Tibial nerve (tissue), 4 donors: ENCODE data around the gene BAIAP3.

Experiments
- EP300 ChIP-seq, 2 donors: sonication (generic); formaldehyde crosslinking; IDR thresholded peaks; one replicate each; pipeline ENCODE4 v1.6.1; 2017; ENCODE audit warnings: antibody characterized with exemption in 2 of 2, mild to moderate bottlenecking in 1 of 2
- POLR2A ChIP-seq, 2 donors: fragments of 450-650 bp; IDR thresholded peaks; one replicate each; pipeline ENCODE4 v1.6.1; 2017; ENCODE audit warnings: antibody characterized with exemption in 2 of 2, mild to moderate bottlenecking in 2 of 2, moderate library complexity in 2 of 2
- TF ChIP-seq, protein P1 (sequence below), 5 experiments: fragments of 200-600 bp in 3 of 5; fragments of 450-650 bp in 2 of 5; sonication (generic) in 3 of 5; IDR thresholded peaks; one replicate each; pipeline ENCODE4 v1.5.1; 2016 to 2019; ENCODE audit warnings: antibody characterized with exemption in 5 of 5, mild to moderate bottlenecking in 3 of 5, moderate library complexity in 2 of 5

DNA sequence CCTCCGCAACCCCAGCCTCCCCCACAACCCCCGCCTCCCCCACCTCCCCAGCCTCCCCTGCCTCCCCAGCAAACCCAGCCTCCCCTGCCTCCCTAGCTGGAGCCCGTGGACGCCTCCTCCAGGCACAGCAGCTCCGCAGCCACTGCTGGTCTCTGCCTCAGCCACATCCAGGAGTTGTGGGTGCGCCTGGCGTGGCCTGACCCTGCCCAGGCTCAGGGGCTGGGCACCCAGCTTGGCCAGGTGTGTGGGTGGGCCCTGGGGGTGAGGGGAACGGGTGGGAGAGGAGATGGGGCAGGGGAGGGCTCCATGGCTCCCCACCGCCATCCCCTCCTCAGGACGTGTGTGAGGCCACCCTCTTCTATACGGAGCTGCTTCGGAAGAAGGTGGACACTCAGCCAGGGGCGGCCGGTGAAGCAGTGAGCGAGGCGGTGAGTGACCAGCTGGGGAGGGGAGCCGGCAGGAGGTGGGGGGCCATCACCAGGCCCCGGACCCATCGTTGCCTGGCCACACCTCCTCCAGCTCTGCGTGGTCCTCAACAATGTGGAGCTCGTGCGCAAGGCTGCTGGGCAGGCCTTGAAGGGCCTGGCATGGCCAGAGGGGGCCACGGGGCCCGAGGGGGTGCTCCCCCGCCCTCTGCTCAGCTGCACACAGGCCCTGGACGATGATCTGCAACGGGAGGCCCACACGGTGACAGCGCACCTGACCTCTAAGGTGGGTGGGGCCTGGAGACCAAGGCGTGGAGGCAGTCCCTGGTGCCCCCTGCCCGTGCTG lies 12.4 kb downstream of the BAIAP3 start:
- TF ChIP-seq, protein P1, sequence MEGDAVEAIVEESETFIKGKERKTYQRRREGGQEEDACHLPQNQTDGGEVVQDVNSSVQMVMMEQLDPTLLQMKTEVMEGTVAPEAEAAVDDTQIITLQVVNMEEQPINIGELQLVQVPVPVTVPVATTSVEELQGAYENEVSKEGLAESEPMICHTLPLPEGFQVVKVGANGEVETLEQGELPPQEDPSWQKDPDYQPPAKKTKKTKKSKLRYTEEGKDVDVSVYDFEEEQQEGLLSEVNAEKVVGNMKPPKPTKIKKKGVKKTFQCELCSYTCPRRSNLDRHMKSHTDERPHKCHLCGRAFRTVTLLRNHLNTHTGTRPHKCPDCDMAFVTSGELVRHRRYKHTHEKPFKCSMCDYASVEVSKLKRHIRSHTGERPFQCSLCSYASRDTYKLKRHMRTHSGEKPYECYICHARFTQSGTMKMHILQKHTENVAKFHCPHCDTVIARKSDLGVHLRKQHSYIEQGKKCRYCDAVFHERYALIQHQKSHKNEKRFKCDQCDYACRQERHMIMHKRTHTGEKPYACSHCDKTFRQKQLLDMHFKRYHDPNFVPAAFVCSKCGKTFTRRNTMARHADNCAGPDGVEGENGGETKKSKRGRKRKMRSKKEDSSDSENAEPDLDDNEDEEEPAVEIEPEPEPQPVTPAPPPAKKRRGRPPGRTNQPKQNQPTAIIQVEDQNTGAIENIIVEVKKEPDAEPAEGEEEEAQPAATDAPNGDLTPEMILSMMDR (IDR thresholded peaks at IDR 0.05), result no peak
- TF ChIP-seq POLR2A (IDR thresholded peaks at IDR 0.05) (no peak), EP300 (IDR thresholded peaks at IDR 0.05) (no peak)
